Calu3 (cell line): ENCODE measurements around the gene FGF19. TPM values are rescaled to one million over a fixed set of nuclear protein-coding genes. Genes with fewer than 3 reads are reported as not detected.

Experiments used
- BruUV-seq: library from RNA; stranded (reverse); fragments of 400-500 nt; replicated peaks from 2 replicates; lab custom pipeline; 2021; lab: Mats Ljungman, UMichigan
- CTCF ChIA-PET: fragments of 300-600 bp; sonication (Branson Sonifier 250); formaldehyde crosslinking; loops from one replicate; lab custom pipeline; 2022; ENCODE audit warnings: antibody characterized with exemption; lab: Charles Lee
- DNase-seq: peaks from one replicate; pipeline ENCODE4 v3.0.0; 2022
- H3K27ac Mint-ChIP-seq: one replicate; pipeline ENCODE4 v1.8.0; 2022; ENCODE audit warnings: mixed read lengths; ENCODE audit not compliant: unreplicated experiment
- H3K27me3 Mint-ChIP-seq: one replicate; pipeline ENCODE4 v1.8.0; 2022; ENCODE audit warnings: mixed read lengths; ENCODE audit not compliant: unreplicated experiment
- H3K36me3 Mint-ChIP-seq: one replicate; pipeline ENCODE4 v1.8.0; 2022; ENCODE audit warnings: mild to moderate bottlenecking, moderate library complexity, mixed read lengths; ENCODE audit not compliant: insufficient read depth, unreplicated experiment
- H3K4me1 Mint-ChIP-seq: one replicate; pipeline ENCODE4 v1.8.0; 2022; ENCODE audit warnings: mild to moderate bottlenecking, low read depth, mixed read lengths; ENCODE audit not compliant: unreplicated experiment
- H3K4me3 Mint-ChIP-seq: one replicate; pipeline ENCODE4 v1.8.0; 2022; ENCODE audit warnings: mild to moderate bottlenecking, low read depth, moderate library complexity, mixed read lengths; ENCODE audit not compliant: unreplicated experiment
- H3K9me3 Mint-ChIP-seq: one replicate; pipeline ENCODE4 v1.8.0; 2022; ENCODE audit warnings: low read depth, mixed read lengths; ENCODE audit not compliant: unreplicated experiment
- CTCF ChIP-seq: fragments of 200-600 bp; IDR thresholded peaks from one replicate; pipeline ENCODE4 v1.8.0; 2022; ENCODE audit warnings: antibody characterized with exemption; ENCODE audit not compliant: unreplicated experiment
- intact Hi-C: fragments of 100-400 bp; cut with micrococcal nuclease; formaldehyde crosslinking; loops from one replicate; pipeline ENCODE4 v1.10.0; 2022; ENCODE audit not compliant: unreplicated experiment
- total RNA-seq: library from RNA; stranded (reverse); gene quantifications from 2 replicates; pipeline ENCODE4 v1.2.3, GENCODE V29; 2022

The FGF19 gene
- total RNA-seq, 1 experiment from 2014 or later, result 1.4 TPM

GRCh38 chr11:69655479-69656428, 48.1 kb downstream of the FGF19 start:
- H3K4me1 Mint-ChIP-seq, result no peaks in the 10 kb centered on the region
- intact Hi-C loops, result no loop called here
- no peaks in the 10 kb centered on the region for H3K27me3 Mint-ChIP-seq
- no peak for TF ChIP-seq CTCF
- no peak for DNase-seq
- H3K36me3 Mint-ChIP-seq, result peaks cover 60% of the 10 kb centered on the region
- H3K9me3 Mint-ChIP-seq, result no peaks in the 10 kb centered on the region
- peak overlapping the region; percentile 30 for H3K27ac Mint-ChIP-seq
- CTCF ChIA-PET, result interaction anchor here (0.6 to 1.6 kb wide), 3 partner anchors 382 to 829 kb away, joined by 3 read pairs; no protein-coding TSS in a partner anchor
- BruUV-seq, result no TSS peak
- no peak overlapping the region for H3K4me3 Mint-ChIP-seq

GRCh38 chr11:69654660-69655478, 49.0 kb downstream of the FGF19 start:
- CTCF ChIA-PET, result interaction anchor here (1.0 kb wide), 1 partner anchor 403 kb away, joined by 3 read pairs; no protein-coding TSS in a partner anchor

GRCh38 chr11:69654001-69654659, 49.7 kb downstream of the FGF19 start:
- H3K4me1 Mint-ChIP-seq, result no peaks in the 10 kb centered on the region
- TF ChIP-seq CTCF, result no peak
- intact Hi-C loops, result no loop called here
- H3K36me3 Mint-ChIP-seq, result peaks cover 76% of the 10 kb centered on the region
- H3K27ac Mint-ChIP-seq, result peak overlapping the region; percentile 88
- CTCF ChIA-PET, result no interaction called here
- BruUV-seq, result no TSS peak
- no peaks in the 10 kb centered on the region for H3K9me3 Mint-ChIP-seq
- H3K4me3 Mint-ChIP-seq, result no peak overlapping the region
- peak; percentile 38 for DNase-seq
- no peaks in the 10 kb centered on the region for H3K27me3 Mint-ChIP-seq

More at GRCh38 chr11:69654660-69655478, 49.0 kb downstream of the FGF19 start:
- no peaks in the 10 kb centered on the region for H3K27me3 Mint-ChIP-seq
- no peaks in the 10 kb centered on the region for H3K4me1 Mint-ChIP-seq
- H3K36me3 Mint-ChIP-seq, result peaks cover 69% of the 10 kb centered on the region
- H3K4me3 Mint-ChIP-seq, result peak overlapping the region; percentile 33
- BruUV-seq, result no TSS peak
- no peak for TF ChIP-seq CTCF
- peak; percentile 57 for DNase-seq
- H3K27ac Mint-ChIP-seq, result peak overlapping the region; percentile 88
- intact Hi-C loops, result no loop called here
- no peaks in the 10 kb centered on the region for H3K9me3 Mint-ChIP-seq

DNA sequence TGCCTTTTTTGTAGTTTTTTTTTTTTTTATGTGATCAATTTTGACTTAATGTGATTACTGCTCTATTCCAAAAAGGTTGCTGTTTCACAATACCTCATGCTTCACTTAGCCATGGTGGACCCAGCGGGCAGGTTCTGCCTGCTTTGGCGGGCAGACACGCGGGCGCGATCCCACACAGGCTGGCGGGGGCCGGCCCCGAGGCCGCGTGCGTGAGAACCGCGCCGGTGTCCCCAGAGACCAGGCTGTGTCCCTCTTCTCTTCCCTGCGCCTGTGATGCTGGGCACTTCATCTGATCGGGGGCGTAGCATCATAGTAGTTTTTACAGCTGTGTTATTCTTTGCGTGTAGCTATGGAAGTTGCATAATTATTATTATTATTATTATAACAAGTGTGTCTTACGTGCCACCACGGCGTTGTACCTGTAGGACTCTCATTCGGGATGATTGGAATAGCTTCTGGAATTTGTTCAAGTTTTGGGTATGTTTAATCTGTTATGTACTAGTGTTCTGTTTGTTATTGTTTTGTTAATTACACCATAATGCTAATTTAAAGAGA, 50.3 kb downstream of the FGF19 start:
- BruUV-seq, result no TSS peak
- no peak for TF ChIP-seq CTCF
- intact Hi-C loops, result no loop called here
- Mint-ChIP-seq H3K27me3 (no peaks in the 10 kb centered on the region), H3K9me3 (no peaks in the 10 kb centered on the region), H3K36me3 (peaks cover 82% of the 10 kb centered on the region), H3K27ac (no peak overlapping the region), H3K4me1 (no peaks in the 10 kb centered on the region), H3K4me3 (no peak overlapping the region)
- no peak for DNase-seq
- CTCF ChIA-PET, result no interaction called here
